Activated CD8-positive, alpha-beta memory T cell treated with anti-CD3 and anti-CD28 coated beads, Interleukin-2, amount 10 ng/mL, durations not matched to agents 7 days and 5 days (primary cell): Measurements from ENCODE around the gene OAF. TPM values are rescaled to one million over a fixed set of nuclear protein-coding genes. Genes with fewer than 3 reads are reported as not detected.
A peak's percentile ranks its signal among the peaks of the same experiment; 100 is the strongest.

ENCODE experiments used
- ATAC-seq: fragments of 150-1000 bp; cut with Tn5 transposase; one replicate; pipeline ENCODE4 v1.10.0; 2021; ENCODE audit warnings: moderate library complexity
- CTCF ChIA-PET: fragments of 350-600 bp; sonication (Branson Sonifier 250); formaldehyde crosslinking; loops from one replicate; lab custom pipeline; 2021; ENCODE audit warnings: antibody characterized with exemption; lab: Charles Lee
- DNase-seq: peaks from one replicate; pipeline ENCODE4 v3.0.0-alpha.2; 2020
- H3K27ac Mint-ChIP-seq: one replicate; pipeline ENCODE4 v1.8.0; 2021; ENCODE audit warnings: mild to moderate bottlenecking, mixed read lengths
- H3K27me3 Mint-ChIP-seq: one replicate; pipeline ENCODE4 v1.8.0; 2021; ENCODE audit warnings: mixed read lengths
- H3K36me3 Mint-ChIP-seq: one replicate; pipeline ENCODE4 v1.8.0; 2021; ENCODE audit warnings: mild to moderate bottlenecking, mixed read lengths
- H3K4me1 Mint-ChIP-seq: one replicate; pipeline ENCODE4 v1.8.0; 2021; ENCODE audit warnings: mixed read lengths
- H3K4me3 Mint-ChIP-seq: one replicate; pipeline ENCODE4 v1.8.0; 2021; ENCODE audit warnings: mild to moderate bottlenecking, moderate library complexity, mixed read lengths
- H3K9me3 Mint-ChIP-seq: one replicate; pipeline ENCODE4 v1.8.0; 2022; ENCODE audit warnings: low read depth, mixed read lengths
- total RNA-seq, 2 experiments: library from RNA; stranded (reverse); gene quantifications; one replicate each; pipeline ENCODE4 v1.2.3, GENCODE V29; 2021

OAF gene
- 10 to 100 TPM in 1 of 2 experiments, 1 to 10 TPM in 1; 6.5 to 10.5 TPM for total RNA-seq

- peaks cover 44% of the 10 kb centered on the region for H3K27me3 Mint-ChIP-seq
Measured at GRCh38 chr11:120210626-120211521, at the start of gene OAF. Gene OAF (plus strand): TSS chr11:120211032. CDS start chr11:120211280, 248 bp downstream.

GRCh38 chr11:120167659-120168058 is 43.2 kb upstream of the OAF start:
- no peak overlapping the region for H3K27ac Mint-ChIP-seq
- ATAC-seq (no peak), DNase-seq (no peak)
- CTCF ChIA-PET: interaction anchor here (0.8 to 2.6 kb wide), 7 partner anchors 10 to 518 kb away, joined by 3 to 12 read pairs (median 4); no protein-coding TSS in a partner anchor
- peaks cover 80% of the 10 kb centered on the region for H3K27me3 Mint-ChIP-seq
- H3K9me3 Mint-ChIP-seq: no peaks in the 10 kb centered on the region
- no peaks in the 10 kb centered on the region for H3K36me3 Mint-ChIP-seq
- no peak overlapping the region for H3K4me3 Mint-ChIP-seq
- peaks cover 4% of the 10 kb centered on the region for H3K4me1 Mint-ChIP-seq

More at GRCh38 chr11:120210626-120211521, at the start of gene OAF:
- peak; percentile 82 for DNase-seq
- Mint-ChIP-seq H3K4me3 (peak within 1 kb of the TSS; percentile 77), H3K27ac (peak within 1 kb of the TSS; percentile 20), H3K4me1 (peaks cover 12% of the 10 kb centered on the region), H3K9me3 (no peaks in the 10 kb centered on the region), H3K36me3 (no peaks in the 10 kb centered on the region)
- ATAC-seq: peak; percentile 95
- CTCF ChIA-PET: interaction anchor here (1.2 to 1.8 kb wide), 3 partner anchors 20 to 39 kb away, joined by 3 to 4 read pairs (median 3); no protein-coding TSS in a partner anchor

- DNase-seq (peak; percentile 38), ATAC-seq (no peak)
- CTCF ChIA-PET: interaction anchor here (0.6 to 2.6 kb wide), 21 partner anchors 8 to 517 kb away, joined by 3 to 12 read pairs (median 3); no protein-coding TSS in a partner anchor
- no peaks in the 10 kb centered on the region for H3K9me3 Mint-ChIP-seq
- H3K27me3 Mint-ChIP-seq: peaks cover 81% of the 10 kb centered on the region
- peaks cover 4% of the 10 kb centered on the region for H3K4me1 Mint-ChIP-seq
- H3K36me3 Mint-ChIP-seq: no peaks in the 10 kb centered on the region
- no peak overlapping the region for H3K27ac Mint-ChIP-seq
- H3K4me3 Mint-ChIP-seq: peak overlapping the region; percentile 58
Measured at GRCh38 chr11:120168108-120168959, 42.5 kb upstream of the OAF start.

DNA sequence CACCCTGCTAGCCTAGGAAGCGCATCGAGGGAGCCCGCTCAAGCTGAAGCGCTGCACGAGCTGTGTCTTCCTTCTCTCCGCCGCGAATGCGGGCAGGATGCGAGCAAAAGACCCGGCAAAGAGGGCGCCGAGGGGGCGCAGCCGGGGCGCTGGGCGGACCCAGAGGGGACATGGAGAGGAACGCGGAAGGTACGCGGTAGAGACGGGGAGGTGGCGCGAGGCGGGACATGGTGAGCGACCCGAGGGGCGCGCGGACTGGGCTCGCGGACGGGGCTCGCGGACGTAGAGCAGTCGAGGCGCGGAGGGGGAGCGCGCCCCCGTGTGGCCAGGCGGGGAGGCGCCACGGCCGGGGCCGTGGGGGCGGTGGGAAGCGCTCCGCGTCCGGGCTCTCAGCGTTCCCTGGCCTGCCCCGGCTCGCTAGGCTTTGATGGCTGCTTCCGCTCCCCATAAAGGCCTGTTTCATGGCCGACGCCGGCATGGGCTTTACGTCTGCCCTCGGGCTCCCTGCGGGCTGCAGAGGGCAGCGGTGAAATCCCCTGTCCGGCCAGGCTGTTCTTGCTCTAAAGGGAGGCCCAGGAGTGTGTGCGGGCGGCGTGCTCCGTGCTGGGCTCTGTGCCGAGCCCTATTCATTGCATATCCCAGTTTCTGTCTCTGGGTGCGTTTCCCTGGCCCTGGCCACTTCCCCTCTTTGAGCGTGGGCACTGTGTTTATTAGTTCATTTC is 41.7 kb upstream of the OAF start:
- DNase-seq: peak; percentile 67
- ATAC-seq: peak; percentile 91
- peaks cover 4% of the 10 kb centered on the region for H3K4me1 Mint-ChIP-seq
- H3K4me3 Mint-ChIP-seq: peak overlapping the region; percentile 58
- H3K9me3 Mint-ChIP-seq: no peaks in the 10 kb centered on the region
- peaks cover 86% of the 10 kb centered on the region for H3K27me3 Mint-ChIP-seq
- H3K27ac Mint-ChIP-seq: no peak overlapping the region
- CTCF ChIA-PET: interaction anchor here (0.6 to 4.3 kb wide), 22 partner anchors 9 to 440 kb away, joined by 3 to 33 read pairs (median 3); no protein-coding TSS in a partner anchor
- H3K36me3 Mint-ChIP-seq: no peaks in the 10 kb centered on the region

GRCh38 chr11:120169981-120170698 is 40.7 kb upstream of the OAF start:
- Mint-ChIP-seq H3K36me3 (no peaks in the 10 kb centered on the region), H3K27ac (no peak overlapping the region), H3K4me3 (no peak overlapping the region), H3K4me1 (peaks cover 4% of the 10 kb centered on the region), H3K9me3 (no peaks in the 10 kb centered on the region), H3K27me3 (peaks cover 88% of the 10 kb centered on the region)
- CTCF ChIA-PET: interaction anchor here (1.1 to 4.3 kb wide), 9 partner anchors 10 to 841 kb away, joined by 3 to 33 read pairs (median 10); no protein-coding TSS in a partner anchor
- ATAC-seq (no peak), DNase-seq (peak; percentile 25)

DNA sequence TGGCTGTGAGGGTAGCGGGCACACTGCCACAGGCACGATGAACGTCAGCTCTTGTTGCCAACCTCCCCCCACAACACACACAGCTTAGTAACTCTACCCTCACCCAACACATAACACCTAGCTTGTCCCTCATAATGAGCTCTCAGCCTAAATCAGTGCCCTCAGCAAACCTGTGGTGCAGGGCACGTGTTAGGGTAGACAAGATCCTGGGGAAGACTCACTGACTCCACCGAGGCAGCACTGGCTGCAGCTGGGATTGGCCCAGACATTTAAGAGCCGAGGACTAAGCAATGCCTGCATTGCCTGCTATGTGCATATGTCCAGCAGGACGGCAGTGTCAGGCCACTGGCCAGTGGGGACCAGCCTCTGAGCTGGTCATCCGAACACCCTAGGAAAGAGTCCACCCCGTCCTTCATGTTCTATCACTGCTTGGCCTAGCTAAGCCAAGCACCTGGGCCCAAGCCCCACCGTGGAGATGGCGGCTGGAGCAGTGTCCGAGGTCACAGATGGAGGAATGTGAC is 40.0 kb upstream of the OAF start:
- Mint-ChIP-seq H3K4me3 (no peak overlapping the region), H3K4me1 (peaks cover 4% of the 10 kb centered on the region), H3K27me3 (peaks cover 87% of the 10 kb centered on the region), H3K36me3 (no peaks in the 10 kb centered on the region), H3K27ac (no peak overlapping the region), H3K9me3 (no peaks in the 10 kb centered on the region)
- ATAC-seq: no peak
- DNase-seq: peak; percentile 36
- CTCF ChIA-PET: interaction anchor here (1.1 to 4.3 kb wide), 10 partner anchors 37 to 840 kb away, joined by 3 to 33 read pairs (median 6); no protein-coding TSS in a partner anchor

DNA sequence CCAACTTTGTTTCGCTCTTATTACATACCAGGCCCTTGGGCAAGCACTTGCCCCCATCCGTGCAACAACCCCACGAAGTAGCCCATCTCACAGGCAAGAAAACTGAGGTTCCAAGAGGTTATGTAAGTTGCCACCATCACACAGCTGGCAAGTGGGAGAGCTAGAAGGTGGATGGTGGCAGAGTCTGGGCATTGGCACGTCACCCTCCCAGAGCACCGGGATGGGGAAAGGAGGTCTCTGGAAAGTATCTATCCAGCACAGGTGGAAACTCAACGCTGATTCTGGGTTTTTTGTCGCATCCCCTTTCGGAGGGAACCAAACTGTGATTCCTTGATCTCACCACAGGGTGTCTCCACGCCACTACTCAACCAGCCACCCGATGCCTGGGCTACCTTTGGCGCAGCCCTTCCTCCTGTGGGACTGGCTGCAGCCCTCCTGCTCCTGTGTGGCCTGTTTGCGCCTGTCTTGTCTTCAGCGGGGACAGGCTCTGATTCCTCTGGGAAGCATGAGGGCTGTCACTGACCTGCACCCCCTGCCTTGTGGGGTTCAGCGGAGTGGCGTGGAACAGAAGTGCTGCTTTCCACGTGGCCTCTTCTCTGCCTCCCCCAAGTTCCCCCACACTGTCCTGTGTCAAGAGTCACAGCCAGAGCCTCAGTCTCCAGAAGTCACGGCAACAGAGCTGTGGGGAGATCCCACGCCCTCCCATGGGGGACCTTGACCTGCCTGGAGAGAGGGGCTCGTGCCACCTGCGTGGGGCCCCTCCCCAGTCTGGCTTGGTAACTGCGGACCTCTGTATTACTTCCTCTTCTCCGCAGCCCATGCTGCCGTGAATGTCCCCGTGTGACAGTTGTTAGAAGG is 38.5 kb upstream of the OAF start:
- CTCF ChIA-PET: interaction anchor here (1.0 to 4.3 kb wide), 9 partner anchors 36 to 131 kb away, joined by 3 to 33 read pairs (median 6); no protein-coding TSS in a partner anchor
- DNase-seq (peak; percentile 68), ATAC-seq (peak; percentile 68)
- Mint-ChIP-seq H3K27ac (no peak overlapping the region), H3K4me3 (no peak overlapping the region), H3K9me3 (no peaks in the 10 kb centered on the region), H3K27me3 (peaks cover 86% of the 10 kb centered on the region), H3K36me3 (no peaks in the 10 kb centered on the region), H3K4me1 (peaks cover 4% of the 10 kb centered on the region)

GRCh38 chr11:120173019-120173705 is 37.7 kb upstream of the OAF start:
- Mint-ChIP-seq H3K4me1 (peaks cover 4% of the 10 kb centered on the region), H3K9me3 (no peaks in the 10 kb centered on the region), H3K36me3 (no peaks in the 10 kb centered on the region), H3K27me3 (peaks cover 80% of the 10 kb centered on the region), H3K4me3 (no peak overlapping the region), H3K27ac (no peak overlapping the region)
- DNase-seq: peak; percentile 32
- CTCF ChIA-PET: interaction anchor here (1.4 to 4.3 kb wide), 5 partner anchors 56 to 130 kb away, joined by 3 to 33 read pairs (median 21); no protein-coding TSS in a partner anchor
- no peak for ATAC-seq

DNA sequence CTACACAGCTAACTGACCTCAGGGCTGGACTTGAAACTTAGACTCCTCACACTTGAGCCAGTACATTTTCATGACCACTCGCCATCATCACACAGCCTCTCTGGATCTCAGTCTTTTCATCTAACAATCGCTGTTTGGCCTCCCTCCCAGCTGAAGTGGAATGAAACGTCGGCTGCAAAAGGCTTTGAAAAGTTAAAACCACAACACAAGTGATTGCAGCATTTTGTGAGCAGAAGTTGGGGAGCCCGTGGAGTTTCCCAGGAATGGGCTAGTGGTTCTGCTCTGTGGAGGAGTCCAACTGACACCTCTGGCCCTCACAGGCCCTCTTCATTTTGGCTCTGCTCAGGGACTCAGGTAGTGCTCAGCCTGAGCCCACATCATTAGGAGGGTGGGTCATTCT is 37.0 kb upstream of the OAF start:
- Mint-ChIP-seq H3K27me3 (peaks cover 74% of the 10 kb centered on the region), H3K9me3 (no peaks in the 10 kb centered on the region), H3K4me1 (peaks cover under 1% of the 10 kb centered on the region), H3K27ac (no peak overlapping the region), H3K4me3 (no peak overlapping the region), H3K36me3 (no peaks in the 10 kb centered on the region)
- ATAC-seq (no peak), DNase-seq (peak; percentile 29)
- CTCF ChIA-PET: interaction anchor here (0.8 to 4.3 kb wide), 3 partner anchors 62 to 130 kb away, joined by 3 to 33 read pairs (median 3); no protein-coding TSS in a partner anchor

DNA sequence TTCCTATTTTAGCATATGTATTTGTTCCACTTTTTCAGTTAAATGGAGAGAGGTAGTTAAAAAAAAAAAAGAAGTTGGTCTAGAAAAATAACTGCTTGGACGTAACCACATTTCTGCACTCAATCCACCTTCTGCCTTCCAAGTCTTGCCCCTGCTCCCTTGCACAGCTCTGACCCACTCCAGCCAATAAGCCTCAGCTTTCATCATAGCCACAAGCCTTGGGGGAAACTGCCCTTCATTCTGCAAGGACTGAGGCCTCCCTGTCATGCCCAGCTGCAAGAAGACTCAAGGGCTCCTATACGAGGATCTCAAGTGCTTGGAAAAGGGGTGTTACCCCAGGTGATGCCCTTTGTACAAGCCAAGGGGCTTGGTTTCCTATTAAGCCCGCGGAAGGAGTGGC is 36.0 kb upstream of the OAF start:
- H3K4me1 Mint-ChIP-seq: no peaks in the 10 kb centered on the region
- H3K27ac Mint-ChIP-seq: no peak overlapping the region
- H3K27me3 Mint-ChIP-seq: peaks cover 70% of the 10 kb centered on the region
- no peak for ATAC-seq
- no peaks in the 10 kb centered on the region for H3K9me3 Mint-ChIP-seq
- H3K4me3 Mint-ChIP-seq: no peak overlapping the region
- DNase-seq: no peak
- H3K36me3 Mint-ChIP-seq: no peaks in the 10 kb centered on the region
- CTCF ChIA-PET: interaction anchor here (0.8 to 1.7 kb wide), 5 partner anchors 55 to 128 kb away, joined by 3 to 5 read pairs (median 3); no protein-coding TSS in a partner anchor
